ENCODE measurements around the gene LILRB1.

- no peak for TF ChIP-seq EZH2 (IDR thresholded peaks at IDR 0.05; ENCODE audit: low read depth)
- TF ChIP-seq, protein P1, sequence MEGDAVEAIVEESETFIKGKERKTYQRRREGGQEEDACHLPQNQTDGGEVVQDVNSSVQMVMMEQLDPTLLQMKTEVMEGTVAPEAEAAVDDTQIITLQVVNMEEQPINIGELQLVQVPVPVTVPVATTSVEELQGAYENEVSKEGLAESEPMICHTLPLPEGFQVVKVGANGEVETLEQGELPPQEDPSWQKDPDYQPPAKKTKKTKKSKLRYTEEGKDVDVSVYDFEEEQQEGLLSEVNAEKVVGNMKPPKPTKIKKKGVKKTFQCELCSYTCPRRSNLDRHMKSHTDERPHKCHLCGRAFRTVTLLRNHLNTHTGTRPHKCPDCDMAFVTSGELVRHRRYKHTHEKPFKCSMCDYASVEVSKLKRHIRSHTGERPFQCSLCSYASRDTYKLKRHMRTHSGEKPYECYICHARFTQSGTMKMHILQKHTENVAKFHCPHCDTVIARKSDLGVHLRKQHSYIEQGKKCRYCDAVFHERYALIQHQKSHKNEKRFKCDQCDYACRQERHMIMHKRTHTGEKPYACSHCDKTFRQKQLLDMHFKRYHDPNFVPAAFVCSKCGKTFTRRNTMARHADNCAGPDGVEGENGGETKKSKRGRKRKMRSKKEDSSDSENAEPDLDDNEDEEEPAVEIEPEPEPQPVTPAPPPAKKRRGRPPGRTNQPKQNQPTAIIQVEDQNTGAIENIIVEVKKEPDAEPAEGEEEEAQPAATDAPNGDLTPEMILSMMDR (conservative IDR thresholded peaks at IDR 0.05), result no peak
Measured at GRCh38 chr19:54662730-54663129, 32.4 kb downstream of the LILRB1 start, which contains the start of gene LILRB4.

Measured in PC-9 (cell line).